GM12878 (cell line): ENCODE measurements around the gene MAGI2. TPM values are rescaled to one million over a fixed set of nuclear protein-coding genes. Genes with fewer than 3 reads are reported as not detected.

ENCODE experiments used
- ATAC-seq: fragments of 200-7000 bp; cut with Tn5 transposase; 3 replicates; pipeline ENCODE4 v1.9.1; 2020; ENCODE audit warnings: mild to moderate bottlenecking, moderate library complexity
- BruUV-seq: library from RNA; stranded (reverse); fragments of 400-500 nt; replicated peaks from 2 replicates; lab custom pipeline; 2021; lab: Mats Ljungman, UMichigan
- CTCF ChIA-PET: fragments of 300-600 bp; sonication (Branson Sonifier 250); formaldehyde crosslinking; extraction: SDS; loops from one replicate; lab custom pipeline; 2021; ENCODE audit warnings: inconsistent platforms; lab: Yijun Ruan, JAX
- POLR2A ChIA-PET: fragments of 350-600 bp; formaldehyde crosslinking; extraction: SDS; loops from one replicate; lab custom pipeline; 2021; ENCODE audit warnings: inconsistent platforms; lab: Charles Lee
- RAD21 ChIA-PET: fragments of 300-600 bp; sonication (Branson Sonifier 250); formaldehyde crosslinking; loops from one replicate; lab custom pipeline; 2023; ENCODE audit warnings: antibody characterized with exemption; ENCODE audit not compliant: unreplicated experiment; lab: Charles Lee
- SMC1A ChIA-PET: fragments of 300-600 bp; sonication (Branson Sonifier 250); formaldehyde crosslinking; loops from one replicate; lab custom pipeline; 2023; ENCODE audit not compliant: unreplicated experiment, uncharacterized antibody; lab: Charles Lee
- DNase-seq: peaks from one replicate; pipeline ENCODE4 v3.0.0-alpha.2; 2011; ENCODE audit warnings: low read depth, low spot score
- FAIRE-seq: peaks from 3 replicates; lab custom pipeline; 2011; peaks lifted over from hg19 to GRCh38; lab: Jason Lieb, UNC
- H2AFZ ChIP-seq: 2 replicates; pipeline ENCODE4 v1.6.0; 2011; ENCODE audit warnings: low read depth, low read length, control low read depth; ENCODE audit not compliant: control insufficient read depth
- H3K27ac ChIP-seq: 2 replicates; pipeline ENCODE4 v1.5.1; 2011; ENCODE audit warnings: control low read depth; ENCODE audit not compliant: control insufficient read depth, insufficient read depth
- H3K27me3 ChIP-seq, 2 experiments: replicated peaks in 1 of 2; 2 replicates each; pipeline versions ENCODE4 v1.6.0 to v1.6.1; 2011; ENCODE audit warnings: low read length in 1 of 2; ENCODE audit not compliant: control insufficient read depth in 2 of 2, insufficient read depth in 2 of 2
- H3K36me3 ChIP-seq, 2 experiments: 2 replicates each; pipeline ENCODE4 v1.5.1; 2011; ENCODE audit warnings: low read length in 1 of 2; ENCODE audit not compliant: control insufficient read depth in 2 of 2, insufficient read depth in 2 of 2
- H3K4me1 ChIP-seq: 2 replicates; pipeline ENCODE4 v1.6.1; 2011; ENCODE audit warnings: mild to moderate bottlenecking, low read length, moderate library complexity, mixed read lengths; ENCODE audit not compliant: control insufficient read depth, insufficient read depth
- H3K4me2 ChIP-seq: 2 replicates; pipeline ENCODE4 v1.6.0; 2011; ENCODE audit warnings: control low read depth; ENCODE audit not compliant: control insufficient read depth, insufficient read depth
- H3K4me3 ChIP-seq: fragments of 200-600 bp; sonication (generic); 2 replicates; pipeline ENCODE4 v1.5.1; 2016
- H3K79me2 ChIP-seq: 2 replicates; pipeline ENCODE4 v1.6.0; 2011; ENCODE audit warnings: low read length; ENCODE audit not compliant: control insufficient read depth, insufficient read depth
- H3K9ac ChIP-seq: 2 replicates; pipeline ENCODE4 v1.8.0; 2011; ENCODE audit warnings: low read length, control low read depth, mixed read lengths; ENCODE audit not compliant: control insufficient read depth, insufficient read depth
- H3K9me3 ChIP-seq: replicated peaks from 3 replicates; pipeline ENCODE4 v1.5.1; 2011; ENCODE audit warnings: mild to moderate bottlenecking, low read length; ENCODE audit not compliant: control insufficient read depth, insufficient read depth
- H4K20me1 ChIP-seq: 2 replicates; pipeline ENCODE4 v1.6.0; 2011; ENCODE audit not compliant: control insufficient read depth, insufficient read depth
- BMI1 ChIP-seq: fragments of 450-650 bp; IDR thresholded peaks from 2 replicates; pipeline ENCODE4 v1.6.1; 2016; ENCODE audit warnings: mild to moderate bottlenecking, moderate library complexity, borderline replicate concordance
- EED ChIP-seq: sonication (generic); IDR thresholded peaks from 2 replicates; pipeline ENCODE4 v1.6.1; 2016; ENCODE audit warnings: antibody characterized with exemption, low read depth
- LARP7 ChIP-seq: fragments of 450-650 bp; IDR thresholded peaks from 2 replicates; pipeline ENCODE4 v1.6.1; 2017; ENCODE audit warnings: mild to moderate bottlenecking
- NBN ChIP-seq: fragments of 450-650 bp; IDR thresholded peaks from 2 replicates; pipeline ENCODE4 v1.6.1; 2016
- NFXL1 ChIP-seq: fragments of 450-650 bp; IDR thresholded peaks from 2 replicates; pipeline ENCODE4 v1.6.1; 2017; ENCODE audit warnings: antibody characterized with exemption, mild to moderate bottlenecking, borderline replicate concordance
- SIX5 ChIP-seq: IDR thresholded peaks from 2 replicates; pipeline ENCODE4 v1.6.1; 2011; ENCODE audit warnings: mild to moderate bottlenecking, low read depth, low read length, moderate library complexity; ENCODE audit not compliant: severe bottlenecking
- SP1 ChIP-seq: IDR thresholded peaks from one replicate; pipeline ENCODE4 v1.6.1; 2011; ENCODE audit warnings: low read depth, low read length
- WGBS: methylation state at CpG from one replicate; pipeline ENCODE4 v1.1.6; 2016; ENCODE audit warnings: low lambda C conversion rate; ENCODE audit not compliant: insufficient replicate concordance, insufficient coverage; ENCODE audit errors: missing lambda C conversion rate; 5-methylcytosine and 5-hydroxymethylcytosine counted together
- in situ Hi-C: fragments of 300-500 bp; cut with MboI; formaldehyde crosslinking; loops from 9 replicates; pipeline ENCODE4 v1.14.3; 2018; ENCODE audit warnings: mixed read lengths
- intact Hi-C: fragments of 100-400 bp; cut with micrococcal nuclease; formaldehyde crosslinking; loops from one replicate; pipeline ENCODE4 v1.14.2; 2022; ENCODE audit not compliant: unreplicated experiment
- polyA plus RNA-seq, 11 experiments: library from polyadenylated mRNA; depleted of rRNA in 4 of 11; unstranded in 6 of 11; stranded (reverse) in 5 of 11; fragments of >200 nt; fragmentation: Nextera tagmentation in 4 of 11; fragmentation: Illumina TruSeq in 1 of 11; extraction: Ambion mirVana in 4 of 11; extraction: Trizol in 1 of 11; gene quantifications; 1 replicate in 1 of 11; 2 replicates in 10 of 11; pipeline versions ENCODE4 v1.2.1 to v1.2.3, GENCODE V29; 2011 to 2016; ENCODE audit warnings: inconsistent platforms in 2 of 11, missing spikeins in 2 of 11, low read depth in 1 of 11
- total RNA-seq, 4 experiments: library from RNA; depleted of rRNA in 3 of 4; stranded (reverse); fragments of >200 nt in 3 of 4; fragmentation: Illumina TruSeq in 1 of 4; extraction: Trizol in 1 of 4; gene quantifications; 2 replicates each; pipeline versions ENCODE4 v1.2.1 to v1.2.3, GENCODE V29; 2013 to 2021
- TF ChIP-seq, protein P1 (sequence below): fragments of 450-650 bp; IDR thresholded peaks from 2 replicates; pipeline ENCODE4 v1.6.1; 2016; ENCODE audit warnings: mild to moderate bottlenecking

MAGI2 gene
- total and polyA plus RNA-seq, 10 of the 15 experiments (the other 5 are each of a cell fraction or from before 2014, with no cell fraction given), result 0.01 to 0.31 (median 0.05) TPM; not detected in 2

DNA sequence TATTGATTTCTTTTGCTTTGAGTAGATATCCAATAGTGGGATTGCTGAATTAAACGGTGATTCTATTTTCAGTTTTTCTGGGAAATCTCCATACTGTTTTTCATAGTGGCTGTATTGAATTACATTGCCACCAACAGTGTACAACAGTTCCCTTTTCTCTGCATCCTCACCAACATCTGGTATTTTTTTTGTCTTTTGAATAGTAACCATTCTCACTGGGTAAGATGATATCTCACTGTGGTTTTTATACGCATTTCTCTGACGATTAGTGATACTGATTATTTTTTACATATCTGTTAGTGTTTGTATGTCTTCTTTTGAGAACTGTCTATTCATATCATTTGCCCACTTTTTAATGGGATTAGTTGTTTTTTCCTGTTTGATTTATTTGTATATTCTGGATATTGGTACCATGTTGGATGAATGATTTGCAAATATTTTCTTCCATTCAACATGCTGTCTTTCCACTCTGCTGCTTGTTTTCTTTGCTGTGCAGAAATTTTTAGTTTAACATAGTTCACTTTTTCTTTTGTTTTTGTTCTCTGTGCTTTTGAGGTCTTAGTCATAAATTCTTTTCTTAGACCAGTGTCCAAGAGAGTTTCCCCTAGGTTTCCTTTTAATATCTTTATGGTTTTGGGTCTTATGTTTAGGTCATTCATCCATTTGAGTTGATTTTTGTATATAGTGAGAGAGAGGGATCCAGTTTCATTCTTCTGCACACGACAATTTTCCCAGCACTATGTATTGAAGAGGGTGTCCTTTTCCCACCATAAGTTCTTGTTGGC lies 1070.2 kb downstream of the MAGI2 start (continued):
- TF ChIP-seq SIX5, result no peak
- no peak for TF ChIP-seq EED
- no peak for TF ChIP-seq SP1
- no peak for TF ChIP-seq NBN

- 91% methylated on average over 1 of the region's 1 CpG for WGBS
- ChIA-PET SMC1A (no interaction called here), POLR2A (no interaction called here), RAD21 (no interaction called here), CTCF (interaction anchor here (0.6 to 1.4 kb wide), 3 partner anchors 11 to 806 kb away, joined by 3 to 4 read pairs (median 3); no protein-coding TSS in a partner anchor)
- Histone ChIP-seq H2AFZ (no peak overlapping the region), H3K79me2 (no peaks in the 10 kb centered on the region), H3K9ac (no peak overlapping the region), H3K27me3 (no peaks in the 10 kb centered on the region), H3K36me3 (no peaks in the 10 kb centered on the region), H4K20me1 (no peaks in the 10 kb centered on the region), H3K27ac (no peak overlapping the region), H3K9me3 (no peaks in the 10 kb centered on the region), H3K4me3 (no peak overlapping the region), H3K4me1 (no peaks in the 10 kb centered on the region), H3K4me2 (no peak overlapping the region)
- FAIRE-seq (no peak), ATAC-seq (no peak), DNase-seq (no peak)
- in situ Hi-C loops, result no loop called here
- TF ChIP-seq NFXL1 (no peak), BMI1 (no peak), LARP7 (no peak)
- TF ChIP-seq, protein P1, sequence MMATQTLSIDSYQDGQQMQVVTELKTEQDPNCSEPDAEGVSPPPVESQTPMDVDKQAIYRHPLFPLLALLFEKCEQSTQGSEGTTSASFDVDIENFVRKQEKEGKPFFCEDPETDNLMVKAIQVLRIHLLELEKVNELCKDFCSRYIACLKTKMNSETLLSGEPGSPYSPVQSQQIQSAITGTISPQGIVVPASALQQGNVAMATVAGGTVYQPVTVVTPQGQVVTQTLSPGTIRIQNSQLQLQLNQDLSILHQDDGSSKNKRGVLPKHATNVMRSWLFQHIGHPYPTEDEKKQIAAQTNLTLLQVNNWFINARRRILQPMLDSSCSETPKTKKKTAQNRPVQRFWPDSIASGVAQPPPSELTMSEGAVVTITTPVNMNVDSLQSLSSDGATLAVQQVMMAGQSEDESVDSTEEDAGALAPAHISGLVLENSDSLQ, result no peak
- BruUV-seq, result no TSS peak
- intact Hi-C loops, result no loop called here
Observed at GRCh38 chr7:78379148-78379547, 1074.3 kb downstream of the MAGI2 start.
